ACC112 (cell line): ENCODE measurements around the gene TNFAIP2.
"Not testable (repeated sequence)": the region's sequence is repeated elsewhere in the genome, so short reads cannot be mapped to it uniquely, and the experiment has no call there.

Source experiments
- H2AFZ ChIP-seq: fragments of 200-600 bp; sonication (generic); one replicate; pipeline ENCODE4 v1.6.0; 2017; ENCODE audit warnings: antibody characterized with exemption, low read length; ENCODE audit not compliant: unreplicated experiment
- H3K27ac ChIP-seq: fragments of 200-600 bp; sonication (generic); 2 replicates; pipeline ENCODE4 v1.5.1; 2014; ENCODE audit warnings: low read depth, mild to moderate bottlenecking, antibody characterized with exemption, low read length, moderate library complexity
- H3K27me3 ChIP-seq: fragments of 200-600 bp; sonication (generic); 2 replicates; pipeline ENCODE4 v1.6.1; 2014; ENCODE audit warnings: mild to moderate bottlenecking, antibody characterized with exemption, low read length, moderate library complexity, mixed read lengths; ENCODE audit not compliant: insufficient read depth
- H3K36me3 ChIP-seq: fragments of 200-600 bp; sonication (generic); 2 replicates; pipeline ENCODE4 v1.6.1; 2016; ENCODE audit warnings: mild to moderate bottlenecking, antibody characterized with exemption, low read length, moderate library complexity, mixed read lengths; ENCODE audit not compliant: insufficient read depth
- H3K4me1 ChIP-seq: fragments of 200-600 bp; sonication (generic); one replicate; pipeline ENCODE4 v1.6.1; 2016; ENCODE audit warnings: low read length, mixed read lengths; ENCODE audit not compliant: insufficient read depth, unreplicated experiment, control insufficient read depth
- H3K4me3 ChIP-seq: fragments of 200-600 bp; sonication (generic); 2 replicates; pipeline ENCODE4 v1.5.1; 2014; ENCODE audit warnings: mild to moderate bottlenecking, low read depth, low read length
- H3K79me2 ChIP-seq: fragments of 200-600 bp; sonication (generic); one replicate; pipeline ENCODE4 v1.6.0; 2016; ENCODE audit warnings: low read length; ENCODE audit not compliant: control insufficient read depth, unreplicated experiment, insufficient read depth

The TNFAIP2 gene

GRCh38 chr14:103164779-103165178 is 41.5 kb downstream of the TNFAIP2 start:
- H3K79me2 ChIP-seq: no peaks in the 10 kb centered on the region
- H3K27ac ChIP-seq: no peak overlapping the region
- H3K4me1 ChIP-seq: peaks cover 4% of the 10 kb centered on the region
- H3K27me3 ChIP-seq: peaks cover 47% of the 10 kb centered on the region
- H2AFZ ChIP-seq: no peak overlapping the region
- no peaks in the 10 kb centered on the region for H3K36me3 ChIP-seq
- H3K4me3 ChIP-seq: no peak overlapping the region

- no peak overlapping the region for H2AFZ ChIP-seq
- no peaks in the 10 kb centered on the region for H3K79me2 ChIP-seq
- peaks cover 52% of the 10 kb centered on the region for H3K27me3 ChIP-seq
- no peak overlapping the region for H3K27ac ChIP-seq
- H3K4me3 ChIP-seq: no peak overlapping the region
- H3K4me1 ChIP-seq: peaks cover 4% of the 10 kb centered on the region
- no peaks in the 10 kb centered on the region for H3K36me3 ChIP-seq
These were observed 42.1 kb downstream of the TNFAIP2 start for GRCh38 chr14:103165323-103165722.

- H3K79me2 ChIP-seq: no peaks in the 10 kb centered on the region
- peaks cover 65% of the 10 kb centered on the region for H3K27me3 ChIP-seq
- H3K4me3 ChIP-seq: no peak overlapping the region
- H3K36me3 ChIP-seq: no peaks in the 10 kb centered on the region
- no peaks in the 10 kb centered on the region for H3K4me1 ChIP-seq
- no peak overlapping the region for H3K27ac ChIP-seq
- no peak overlapping the region for H2AFZ ChIP-seq
These were observed 46.7 kb downstream of the TNFAIP2 start for GRCh38 chr14:103169954-103170353.

- H3K27me3 ChIP-seq: peaks cover 56% of the 10 kb centered on the region
- H3K79me2 ChIP-seq, H3K36me3 ChIP-seq: not testable (repeated sequence)
These were observed 47.9 kb downstream of the TNFAIP2 start for GRCh38 chr14:103171206-103171605.

GRCh38 chr14:103172921-103173320 is 49.7 kb downstream of the TNFAIP2 start:
- H3K4me3 ChIP-seq: no peak overlapping the region
- H3K27me3 ChIP-seq: peaks cover 56% of the 10 kb centered on the region
- H2AFZ ChIP-seq: no peak overlapping the region
- no peak overlapping the region for H3K27ac ChIP-seq
- H3K4me1 ChIP-seq: no peaks in the 10 kb centered on the region
- H3K79me2 ChIP-seq: no peaks in the 10 kb centered on the region
- no peaks in the 10 kb centered on the region for H3K36me3 ChIP-seq

More at GRCh38 chr14:103171206-103171605, 47.9 kb downstream of the TNFAIP2 start:
- H2AFZ ChIP-seq, H3K4me1 ChIP-seq, H3K4me3 ChIP-seq, H3K27ac ChIP-seq: not testable (repeated sequence)

GRCh38 chr14:103173887-103174286 is 50.6 kb downstream of the TNFAIP2 start:
- not testable (repeated sequence) for H3K4me3 ChIP-seq, H3K27ac ChIP-seq, H3K4me1 ChIP-seq, H2AFZ ChIP-seq, H3K36me3 ChIP-seq, H3K79me2 ChIP-seq
- H3K27me3 ChIP-seq: peaks cover 51% of the 10 kb centered on the region

- not testable (repeated sequence) for H3K4me1 ChIP-seq, H2AFZ ChIP-seq, H3K79me2 ChIP-seq, H3K4me3 ChIP-seq, H3K36me3 ChIP-seq, H3K27ac ChIP-seq
- H3K27me3 ChIP-seq: peaks cover 29% of the 10 kb centered on the region
These were observed 52.9 kb downstream of the TNFAIP2 start for GRCh38 chr14:103176176-103176575.

- no peak overlapping the region for H3K4me3 ChIP-seq
- no peak overlapping the region for H3K27ac ChIP-seq
- no peaks in the 10 kb centered on the region for H3K4me1 ChIP-seq
- no peaks in the 10 kb centered on the region for H3K79me2 ChIP-seq
- H3K27me3 ChIP-seq: peaks cover 18% of the 10 kb centered on the region
- no peak overlapping the region for H2AFZ ChIP-seq
- no peaks in the 10 kb centered on the region for H3K36me3 ChIP-seq
These were observed 54.1 kb downstream of the TNFAIP2 start for GRCh38 chr14:103177376-103177775.

- Histone ChIP-seq H3K4me1 (no peaks in the 10 kb centered on the region), H2AFZ (no peak overlapping the region), H3K36me3 (no peaks in the 10 kb centered on the region), H3K4me3 (no peak overlapping the region), H3K27me3 (0 out of 2 replicates have a peak, but pooled peaks cover 7% of the 10 kb centered on the region), H3K27ac (no peak overlapping the region), H3K79me2 (no peaks in the 10 kb centered on the region)
These were observed 55.3 kb downstream of the TNFAIP2 start for GRCh38 chr14:103178521-103178920.

- no peak overlapping the region for H2AFZ ChIP-seq
- H3K4me3 ChIP-seq: no peak overlapping the region
- H3K4me1 ChIP-seq: no peaks in the 10 kb centered on the region
- no peaks in the 10 kb centered on the region for H3K36me3 ChIP-seq
- H3K27me3 ChIP-seq: 0 out of 2 replicates have a peak, but pooled peaks cover 1% of the 10 kb centered on the region
- no peaks in the 10 kb centered on the region for H3K79me2 ChIP-seq
- H3K27ac ChIP-seq: no peak overlapping the region
These were observed 55.8 kb downstream of the TNFAIP2 start for GRCh38 chr14:103179094-103179493.

GRCh38 chr14:103180331-103180730 is 57.1 kb downstream of the TNFAIP2 start:
- no peaks in the 10 kb centered on the region for H3K27me3 ChIP-seq
- no peaks in the 10 kb centered on the region for H3K4me1 ChIP-seq
- no peaks in the 10 kb centered on the region for H3K79me2 ChIP-seq
- no peak overlapping the region for H3K27ac ChIP-seq
- no peak overlapping the region for H3K4me3 ChIP-seq
- H2AFZ ChIP-seq: no peak overlapping the region
- H3K36me3 ChIP-seq: no peaks in the 10 kb centered on the region
